BJ (cell line): Measurements from ENCODE around the gene TSHB. TPM values are rescaled to one million over a fixed set of nuclear protein-coding genes. Genes with fewer than 3 reads are reported as not detected.
"Not testable (repeated sequence)": the region's sequence is repeated elsewhere in the genome, so short reads cannot be mapped to it uniquely, and the experiment has no call there.

Source experiments
- CTCF ChIA-PET: fragments of 350-600 bp; formaldehyde crosslinking; extraction: SDS; loops from one replicate; lab custom pipeline; 2021; ENCODE audit warnings: antibody characterized with exemption, inconsistent platforms; lab: Yijun Ruan, JAX
- POLR2A ChIA-PET: fragments of 300-600 bp; sonication (Branson Sonifier 250); formaldehyde crosslinking; extraction: SDS; loops from one replicate; lab custom pipeline; 2021; ENCODE audit warnings: antibody characterized with exemption; lab: Charles Lee
- DNase-seq: peaks from one replicate; pipeline ENCODE4 v3.0.0-alpha.2; 2011; ENCODE audit warnings: low read depth
- H3K27me3 ChIP-seq: 2 replicates; pipeline ENCODE4 v1.6.0; 2011; ENCODE audit warnings: low read length; ENCODE audit not compliant: control insufficient read depth, insufficient read depth
- H3K36me3 ChIP-seq: 2 replicates; pipeline ENCODE4 v1.5.1; 2011; ENCODE audit warnings: low read length; ENCODE audit not compliant: control insufficient read depth, insufficient read depth
- H3K4me3 ChIP-seq: 2 replicates; pipeline ENCODE4 v1.5.1; 2011; ENCODE audit warnings: low read depth, mild to moderate bottlenecking, control low read depth, low read length
- polyA plus RNA-seq: library from polyadenylated mRNA; depleted of rRNA; stranded (reverse); fragments of >200 nt; gene quantifications from 2 replicates; pipeline ENCODE4 v1.2.3, GENCODE V29; 2011
- TF ChIP-seq, protein P1 (sequence below): IDR thresholded peaks from 2 replicates; pipeline ENCODE4 v1.5.1; 2011; ENCODE audit warnings: low read depth, mild to moderate bottlenecking, control low read depth, inconsistent platforms, low read length, moderate library complexity; ENCODE audit not compliant: insufficient read depth

TSHB gene
- polyA plus RNA-seq, 1 experiment = not detected

DNA sequence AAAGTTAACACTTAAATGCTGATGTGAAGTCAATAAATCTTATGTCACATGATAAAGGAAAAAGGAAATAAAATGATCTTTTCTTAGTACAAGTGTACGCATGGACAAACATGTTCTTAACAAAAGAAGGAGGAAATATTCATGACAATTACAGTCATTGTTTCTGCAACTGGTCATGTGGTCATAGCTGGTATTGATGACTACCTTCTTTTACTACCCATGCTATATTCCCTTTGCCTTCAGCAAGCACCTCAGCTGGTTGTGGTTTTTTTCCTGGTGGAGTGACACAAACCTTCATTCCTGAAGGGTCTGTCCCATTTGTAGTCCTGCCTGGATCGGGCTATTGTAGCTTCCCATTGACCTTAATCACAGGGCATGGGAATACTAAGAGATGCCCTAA, 23.4 kb upstream of the TSHB start:
- TF ChIP-seq, protein P1, sequence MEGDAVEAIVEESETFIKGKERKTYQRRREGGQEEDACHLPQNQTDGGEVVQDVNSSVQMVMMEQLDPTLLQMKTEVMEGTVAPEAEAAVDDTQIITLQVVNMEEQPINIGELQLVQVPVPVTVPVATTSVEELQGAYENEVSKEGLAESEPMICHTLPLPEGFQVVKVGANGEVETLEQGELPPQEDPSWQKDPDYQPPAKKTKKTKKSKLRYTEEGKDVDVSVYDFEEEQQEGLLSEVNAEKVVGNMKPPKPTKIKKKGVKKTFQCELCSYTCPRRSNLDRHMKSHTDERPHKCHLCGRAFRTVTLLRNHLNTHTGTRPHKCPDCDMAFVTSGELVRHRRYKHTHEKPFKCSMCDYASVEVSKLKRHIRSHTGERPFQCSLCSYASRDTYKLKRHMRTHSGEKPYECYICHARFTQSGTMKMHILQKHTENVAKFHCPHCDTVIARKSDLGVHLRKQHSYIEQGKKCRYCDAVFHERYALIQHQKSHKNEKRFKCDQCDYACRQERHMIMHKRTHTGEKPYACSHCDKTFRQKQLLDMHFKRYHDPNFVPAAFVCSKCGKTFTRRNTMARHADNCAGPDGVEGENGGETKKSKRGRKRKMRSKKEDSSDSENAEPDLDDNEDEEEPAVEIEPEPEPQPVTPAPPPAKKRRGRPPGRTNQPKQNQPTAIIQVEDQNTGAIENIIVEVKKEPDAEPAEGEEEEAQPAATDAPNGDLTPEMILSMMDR = no peak

DNA sequence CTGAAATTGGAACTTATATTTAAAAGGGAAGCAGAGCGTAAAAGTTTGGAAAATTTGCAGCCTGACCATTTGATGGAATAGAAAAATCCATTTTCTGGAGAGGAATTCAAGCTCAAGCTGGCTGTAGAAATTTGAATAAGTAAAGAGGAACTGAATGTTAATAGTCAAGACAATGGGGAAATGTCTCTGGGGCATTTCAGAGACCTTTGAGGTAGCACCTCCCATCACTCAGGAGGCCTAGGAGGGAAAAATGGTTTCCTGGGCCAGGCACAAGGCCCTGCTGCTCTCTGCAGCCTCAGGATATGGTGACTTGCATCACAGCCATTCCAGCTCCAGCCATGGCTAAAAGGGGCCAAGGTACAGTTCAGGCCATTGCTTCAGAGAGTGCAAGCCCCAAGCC, 17.6 kb upstream of the TSHB start:
- TF ChIP-seq, protein P1 = no peak
- POLR2A ChIA-PET = no interaction called here
- Histone ChIP-seq H3K4me3 (no peak overlapping the region), H3K27me3 (no peaks in the 10 kb centered on the region), H3K36me3 (no peaks in the 10 kb centered on the region)
- CTCF ChIA-PET = interaction anchor here (1.2 kb wide), 2 partner anchors 99 to 101 kb away, joined by 3 to 4 read pairs; no protein-coding TSS in a partner anchor
- DNase-seq = no peak

More for the DNA sequence above, 23.4 kb upstream of the TSHB start:
- 0 out of 2 replicates have a peak, but pooled peaks cover 2% of the 10 kb centered on the region for H3K27me3 ChIP-seq
- H3K4me3 ChIP-seq = no peak overlapping the region
- H3K36me3 ChIP-seq = no peaks in the 10 kb centered on the region
- ChIA-PET CTCF (no interaction called here), POLR2A (no interaction called here)
- no peak for DNase-seq

DNA sequence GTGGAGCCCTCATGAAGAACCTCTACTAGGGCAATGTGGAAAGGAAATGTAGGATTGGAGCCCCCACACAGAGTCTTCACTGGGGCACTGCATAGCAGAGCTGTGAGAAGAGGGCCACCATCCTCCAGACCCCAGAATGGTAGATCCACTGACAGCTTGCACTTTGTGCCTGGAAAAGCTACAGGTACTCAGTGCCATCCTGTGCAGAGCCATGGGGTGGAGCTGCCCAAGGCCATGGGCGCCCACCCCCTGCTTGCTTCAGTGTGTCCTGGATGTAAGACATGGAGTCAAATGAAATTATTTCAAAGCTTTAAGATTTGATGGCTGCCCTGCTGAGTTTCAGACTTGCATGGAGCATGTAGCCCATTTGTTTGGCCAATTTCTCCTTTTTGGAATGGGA, 17.2 kb upstream of the TSHB start:
- no peak for DNase-seq
- TF ChIP-seq, protein P1 = no peak
- ChIA-PET POLR2A (no interaction called here), CTCF (interaction anchor here (1.2 kb wide), 1 partner anchor 98 kb away, joined by 3 read pairs; no protein-coding TSS in a partner anchor)
- H3K27me3 ChIP-seq = no peaks in the 10 kb centered on the region
- no peak overlapping the region for H3K4me3 ChIP-seq
- H3K36me3 ChIP-seq = no peaks in the 10 kb centered on the region

DNA sequence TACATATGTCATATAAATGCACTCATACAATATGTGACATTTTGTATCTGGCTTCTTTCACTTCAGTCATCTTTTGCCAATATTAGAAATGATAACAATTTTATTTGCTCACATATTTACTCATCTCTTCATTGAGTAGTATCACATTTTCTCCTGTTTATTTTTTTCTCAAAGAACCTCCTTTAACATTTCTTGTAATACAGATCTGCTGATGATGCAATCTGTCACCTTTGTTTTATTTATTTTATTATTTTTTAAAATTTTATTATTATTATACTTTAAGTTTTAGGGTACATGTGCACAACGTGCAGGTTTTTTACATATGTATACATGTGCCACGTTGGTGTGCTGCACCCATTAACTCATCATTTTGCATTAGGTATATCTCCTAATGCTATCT, 15.8 kb upstream of the TSHB start:
- no peaks in the 10 kb centered on the region for H3K27me3 ChIP-seq
- TF ChIP-seq, protein P1 = no peak
- POLR2A ChIA-PET = no interaction called here
- no peak overlapping the region for H3K4me3 ChIP-seq
- CTCF ChIA-PET = no interaction called here
- DNase-seq = no peak
- H3K36me3 ChIP-seq = no peaks in the 10 kb centered on the region

DNA sequence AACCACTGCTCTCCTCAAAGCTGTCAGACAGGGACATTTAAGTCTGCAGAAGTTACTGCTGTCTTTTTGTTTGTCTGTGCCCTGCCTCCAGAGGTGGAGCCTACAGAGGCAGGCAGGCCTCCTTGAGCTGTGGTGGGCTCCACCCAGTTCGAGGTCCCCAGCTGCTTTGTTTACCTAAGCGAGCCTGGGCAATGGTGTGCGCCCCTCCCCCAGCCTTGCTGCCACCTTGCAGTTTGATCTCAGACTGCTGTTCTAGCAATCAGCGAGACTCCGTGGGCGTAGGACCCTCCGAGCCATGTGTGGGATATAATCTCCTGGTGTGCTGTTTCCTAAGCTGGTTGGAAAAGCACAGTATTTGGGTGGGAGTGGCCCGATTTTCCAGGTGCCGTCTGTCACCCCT, 10.1 kb upstream of the TSHB start:
- H3K27me3 ChIP-seq, H3K36me3 ChIP-seq, H3K4me3 ChIP-seq, CTCF ChIA-PET, DNase-seq, POLR2A ChIA-PET: not testable (repeated sequence)

DNA sequence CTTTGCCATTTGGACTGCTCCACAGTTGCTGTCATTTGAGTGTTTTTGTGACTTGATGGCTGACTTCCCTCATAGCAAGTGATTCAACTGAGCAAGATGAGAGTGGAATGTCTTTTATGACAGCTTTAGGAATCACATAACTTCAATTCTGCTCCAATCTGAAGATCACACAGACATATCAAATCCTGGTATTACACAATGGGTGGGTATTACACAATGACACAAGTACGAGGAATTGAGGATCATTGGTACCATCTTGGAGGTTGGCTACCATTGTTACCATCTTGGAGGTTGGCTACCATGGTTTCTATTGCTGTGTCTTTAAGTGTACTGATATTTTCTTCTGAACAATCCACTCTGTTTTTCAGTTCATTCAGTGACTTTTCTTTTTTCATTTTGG, 8.5 kb upstream of the TSHB start:
- no peak for DNase-seq
- POLR2A ChIA-PET = no interaction called here
- Histone ChIP-seq H3K4me3 (no peak overlapping the region), H3K27me3 (peaks cover 2% of the 10 kb centered on the region), H3K36me3 (no peaks in the 10 kb centered on the region)
- CTCF ChIA-PET = no interaction called here
- TF ChIP-seq, protein P1 = no peak
